T-helper 1 cell treated with Interleukin-12 subunit alpha and Interleukin-12 subunit beta and Interleukin-4 antibody, amounts not matched to agents 30 μg/mL and 1 μg/mL, for 36 hours (primary cell): Measurements from ENCODE around the gene CLUH.
"Not testable (repeated sequence)": the region's sequence is repeated elsewhere in the genome, so short reads cannot be mapped to it uniquely, and the experiment has no call there.

Source experiments
- H3K27ac Mint-ChIP-seq: one replicate; pipeline ENCODE4 v1.8.0; 2021; ENCODE audit warnings: mild to moderate bottlenecking, mixed read lengths
- H3K27me3 Mint-ChIP-seq: one replicate; pipeline ENCODE4 v1.8.0; 2021; ENCODE audit warnings: low read depth, mixed read lengths
- H3K36me3 Mint-ChIP-seq: one replicate; pipeline ENCODE4 v1.8.0; 2021; ENCODE audit warnings: low read depth, mixed read lengths
- H3K4me1 Mint-ChIP-seq: one replicate; pipeline ENCODE4 v1.8.0; 2021; ENCODE audit warnings: low read depth, mixed read lengths
- H3K4me3 Mint-ChIP-seq: one replicate; pipeline ENCODE4 v1.8.0; 2021; ENCODE audit warnings: mild to moderate bottlenecking, moderate library complexity, mixed read lengths
- H3K9me3 Mint-ChIP-seq: one replicate; pipeline ENCODE4 v1.8.0; 2021; ENCODE audit warnings: mixed read lengths

CLUH gene

DNA sequence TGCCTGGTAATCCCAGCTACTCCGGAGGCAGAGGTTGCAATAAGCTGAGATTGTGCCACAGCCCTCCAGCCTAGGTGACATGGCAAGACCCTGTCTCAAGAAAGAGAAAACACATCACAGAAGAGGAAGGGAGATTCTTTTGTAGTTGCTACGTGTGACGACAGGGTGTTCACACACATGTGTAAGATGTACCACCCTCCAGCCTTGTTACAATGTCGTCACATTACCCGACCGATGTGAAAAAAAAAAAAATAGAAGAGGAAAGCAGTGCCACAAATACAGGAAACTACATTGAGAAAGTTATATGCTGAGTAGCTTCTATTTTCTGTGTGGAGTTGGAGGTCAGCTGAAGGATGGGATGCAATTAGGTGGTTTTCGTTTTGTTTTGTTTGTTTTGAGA, 56.0 kb downstream of the CLUH start:
- Mint-ChIP-seq H3K27ac (no peak overlapping the region), H3K9me3 (peaks cover 4% of the 10 kb centered on the region), H3K27me3 (no peaks in the 10 kb centered on the region), H3K36me3 (peaks cover 33% of the 10 kb centered on the region), H3K4me3 (no peak overlapping the region), H3K4me1 (peaks cover 16% of the 10 kb centered on the region)

DNA sequence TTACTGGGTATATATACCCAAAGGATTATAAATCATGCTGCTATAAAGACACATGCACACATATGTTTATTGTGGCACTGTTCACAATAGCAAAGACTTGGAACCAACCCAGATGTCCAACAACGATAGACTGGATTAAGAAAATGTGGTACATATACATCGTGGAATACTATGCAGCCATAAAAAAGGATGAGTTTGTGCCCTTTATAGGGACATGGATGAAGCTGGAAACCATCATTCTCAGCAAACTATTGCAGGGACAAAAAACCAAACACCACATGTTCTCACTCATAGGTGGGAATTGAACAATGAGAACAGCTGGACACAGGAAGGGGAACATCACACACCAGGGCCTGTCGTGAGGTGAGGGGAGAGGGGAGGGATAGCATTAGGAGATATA, 58.7 kb downstream of the CLUH start:
- H3K36me3 Mint-ChIP-seq, result peaks cover 30% of the 10 kb centered on the region
- H3K4me1 Mint-ChIP-seq, H3K9me3 Mint-ChIP-seq, H3K27me3 Mint-ChIP-seq, H3K4me3 Mint-ChIP-seq, H3K27ac Mint-ChIP-seq: not testable (repeated sequence)

- Mint-ChIP-seq H3K27me3 (no peaks in the 10 kb centered on the region), H3K4me1 (peaks cover 2% of the 10 kb centered on the region), H3K9me3 (peaks cover 4% of the 10 kb centered on the region), H3K4me3 (no peak overlapping the region), H3K36me3 (peaks cover 30% of the 10 kb centered on the region), H3K27ac (no peak overlapping the region)
These were observed 62.4 kb downstream of the CLUH start for GRCh38 chr17:2649191-2649590.

DNA sequence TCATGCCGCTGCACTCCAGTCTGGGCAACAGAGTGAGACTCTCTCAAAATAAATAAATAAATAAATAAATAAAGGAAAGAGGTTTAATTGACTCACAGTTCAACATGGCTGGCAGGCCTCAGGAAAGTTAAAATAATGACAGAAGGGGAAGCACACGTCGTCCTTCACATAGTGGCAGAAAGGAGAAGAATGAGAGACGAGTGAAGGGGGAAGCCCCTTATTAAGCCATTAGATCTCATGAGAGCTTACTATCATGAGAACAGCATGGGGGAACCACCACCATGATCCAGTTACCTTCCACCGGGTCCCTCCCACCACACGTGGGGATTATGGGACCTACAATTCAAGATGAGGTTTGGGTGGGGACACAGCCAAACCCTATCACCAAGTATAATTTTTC, 63.6 kb downstream of the CLUH start:
- Mint-ChIP-seq H3K27me3 (no peaks in the 10 kb centered on the region), H3K27ac (no peak overlapping the region), H3K4me1 (peaks cover 2% of the 10 kb centered on the region), H3K36me3 (peaks cover 29% of the 10 kb centered on the region), H3K9me3 (peaks cover 4% of the 10 kb centered on the region), H3K4me3 (no peak overlapping the region)

DNA sequence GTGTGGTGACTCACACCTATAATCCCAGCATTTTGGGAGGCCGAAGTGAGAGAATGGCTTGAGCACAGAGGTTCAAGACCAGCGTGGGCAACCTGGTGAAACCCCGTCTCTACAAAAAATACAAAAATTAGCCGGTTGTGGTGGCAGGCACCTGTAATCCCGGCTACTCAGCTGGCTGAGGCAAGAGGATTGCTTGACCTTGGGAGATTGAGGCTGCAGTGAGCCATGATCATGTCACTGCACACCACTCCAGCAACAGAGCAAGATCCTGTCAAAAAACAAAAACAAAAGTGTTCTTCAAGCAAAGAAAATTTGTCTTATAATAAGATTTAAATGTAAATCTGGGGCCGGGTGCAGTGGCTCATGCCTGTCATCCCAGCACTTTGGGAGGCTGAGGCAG, 66.6 kb downstream of the CLUH start:
- peaks cover 2% of the 10 kb centered on the region for H3K4me1 Mint-ChIP-seq
- H3K4me3 Mint-ChIP-seq, result no peak overlapping the region
- no peaks in the 10 kb centered on the region for H3K27me3 Mint-ChIP-seq
- no peaks in the 10 kb centered on the region for H3K9me3 Mint-ChIP-seq
- H3K36me3 Mint-ChIP-seq, result peaks cover 30% of the 10 kb centered on the region
- no peak overlapping the region for H3K27ac Mint-ChIP-seq
